ENCODE results near the gene LAMA2.

- no peak for TF ChIP-seq CTCF (IDR thresholded peaks at IDR 0.05 in 8 of 11, conservative IDR thresholded peaks at IDR 0.05 in 3 of 11)
- TF ChIP-seq POLR2A (IDR thresholded peaks at IDR 0.05), result no peak
These were observed 228.9 kb downstream of the LAMA2 start for GRCh38 chr6:129111853-129112252.

Data from spleen (tissue), 7 donors.